GM23248 (cell line): ENCODE results near the gene CDC45. TPM values are rescaled to one million over a fixed set of nuclear protein-coding genes. Genes with fewer than 3 reads are reported as not detected.
"Not testable (repeated sequence)": the region's sequence is repeated elsewhere in the genome, so short reads cannot be mapped to it uniquely, and the experiment has no call there.

Source experiments
- DNase-seq: peaks from one replicate; pipeline ENCODE4 v3.0.0-alpha.2; 2015
- H2AFZ ChIP-seq: fragments of 200-600 bp; sonication (generic); 2 replicates; pipeline ENCODE4 v1.6.1; 2016; ENCODE audit warnings: antibody characterized with exemption
- H3F3A ChIP-seq: fragments of 200-600 bp; sonication (generic); 2 replicates; pipeline ENCODE4 v1.6.1; 2016; ENCODE audit warnings: mild to moderate bottlenecking, antibody characterized with exemption, mixed run types; ENCODE audit not compliant: insufficient read depth
- H3K27ac ChIP-seq: fragments of 200-600 bp; sonication (generic); 2 replicates; pipeline ENCODE4 v1.5.1; 2016; ENCODE audit warnings: mild to moderate bottlenecking
- H3K27me3 ChIP-seq: fragments of 200-600 bp; sonication (generic); replicated peaks from 2 replicates; pipeline ENCODE4 v1.6.1; 2016; ENCODE audit warnings: mild to moderate bottlenecking; ENCODE audit not compliant: insufficient read depth
- H3K36me3 ChIP-seq: fragments of 200-600 bp; sonication (generic); 2 replicates; pipeline ENCODE4 v1.6.1; 2016; ENCODE audit warnings: low read depth, mild to moderate bottlenecking
- H3K4me1 ChIP-seq: fragments of 200-600 bp; sonication (generic); 2 replicates; pipeline ENCODE4 v1.6.1; 2016; ENCODE audit warnings: mild to moderate bottlenecking; ENCODE audit not compliant: insufficient read depth
- H3K4me2 ChIP-seq: fragments of 200-600 bp; sonication (generic); one replicate; pipeline ENCODE4 v1.6.1; 2016; ENCODE audit warnings: mild to moderate bottlenecking; ENCODE audit not compliant: unreplicated experiment
- H3K4me3 ChIP-seq: fragments of 200-600 bp; sonication (generic); 2 replicates; pipeline ENCODE4 v1.5.1; 2016; ENCODE audit warnings: mild to moderate bottlenecking
- H3K79me2 ChIP-seq: fragments of 200-600 bp; sonication (generic); 2 replicates; pipeline ENCODE4 v1.6.1; 2016; ENCODE audit warnings: mild to moderate bottlenecking; ENCODE audit not compliant: insufficient read depth
- H3K9ac ChIP-seq: fragments of 200-600 bp; sonication (generic); 2 replicates; pipeline ENCODE4 v1.6.1; 2016; ENCODE audit warnings: mild to moderate bottlenecking
- H3K9me2 ChIP-seq: fragments of 200-600 bp; sonication (generic); 2 replicates; pipeline ENCODE4 v1.6.1; 2016; ENCODE audit warnings: mixed run types, mild to moderate bottlenecking, moderate library complexity; ENCODE audit not compliant: insufficient read depth
- H3K9me3 ChIP-seq: fragments of 200-600 bp; sonication (generic); one replicate; pipeline ENCODE4 v1.6.1; 2017; ENCODE audit warnings: low read depth
- H4K20me1 ChIP-seq: fragments of 200-600 bp; sonication (generic); 2 replicates; pipeline ENCODE4 v1.6.0; 2016; ENCODE audit not compliant: insufficient read depth
- EZH2 ChIP-seq: fragments of 200-600 bp; sonication (generic); IDR thresholded peaks from 2 replicates; pipeline ENCODE4 v1.6.1; 2018; ENCODE audit warnings: antibody characterized with exemption, mild to moderate bottlenecking; ENCODE audit not compliant: insufficient read depth, poor library complexity, severe bottlenecking
- EZH2phosphoT487 ChIP-seq: fragments of 200-600 bp; sonication (generic); IDR thresholded peaks from 2 replicates; pipeline ENCODE4 v1.6.1; 2018; ENCODE audit warnings: antibody characterized with exemption, moderate library complexity, mild to moderate bottlenecking, low read depth; ENCODE audit not compliant: insufficient read depth
- WGBS, 2 experiments: methylation state at CpG; one replicate each; pipeline ENCODE4 v1.1.6; 2015 to 2017; ENCODE audit warnings: low lambda C conversion rate in 2 of 2, low coverage in 1 of 2; ENCODE audit errors: missing lambda C conversion rate in 2 of 2; 5-methylcytosine and 5-hydroxymethylcytosine counted together
- in situ Hi-C: fragments of 300-500 bp; cut with MboI; formaldehyde crosslinking; loops from 2 replicates; pipeline ENCODE4 v1.15.0; 2020
- polyA plus RNA-seq: library from polyadenylated mRNA; unstranded; fragments of >200 nt; fragmentation: Nextera tagmentation; extraction: Ambion mirVana; gene quantifications from 2 replicates; pipeline ENCODE4 v1.2.1, GENCODE V29; 2016
- total RNA-seq: library from RNA; depleted of rRNA; stranded (reverse); fragments of >200 nt; shearing (Covaris generic); gene quantifications from 2 replicates; pipeline ENCODE4 v1.2.3, GENCODE V29; 2014

The CDC45 gene
- total and polyA plus RNA-seq, 2 experiments from 2014 or later, result 9.5 to 10.1 TPM

GRCh38 chr22:19438298-19438697 lies 41.4 kb upstream of the CDC45 start:
- Histone ChIP-seq H3K27ac (no peak overlapping the region), H3K79me2 (peaks cover 68% of the 10 kb centered on the region), H3K9me2 (no peaks in the 10 kb centered on the region), H3K4me3 (no peak overlapping the region), H3K9me3 (no peaks in the 10 kb centered on the region), H3F3A (peaks cover 6% of the 10 kb centered on the region; the same call in 1 of the 2 replicates), H3K36me3 (no peaks in the 10 kb centered on the region; the same call in 1 of the 2 replicates), H3K4me1 (peaks cover 7% of the 10 kb centered on the region; the same call in 1 of the 2 replicates), H3K4me2 (no peak overlapping the region), H3K9ac (no peak overlapping the region), H3K27me3 (no peaks in the 10 kb centered on the region), H2AFZ (no peak overlapping the region), H4K20me1 (no peaks in the 10 kb centered on the region)
- WGBS, 2 experiments, result 83 to 84% methylated on average over 7 of the region's 7 CpGs
- in situ Hi-C loops, result no loop called here
- no peak for TF ChIP-seq EZH2phosphoT487
- no peak for TF ChIP-seq EZH2
- no peak for DNase-seq

GRCh38 chr22:19440411-19441195 lies 39.1 kb upstream of the CDC45 start:
- Histone ChIP-seq H3K79me2 (peaks cover 74% of the 10 kb centered on the region), H3K9me3 (no peaks in the 10 kb centered on the region), H3K9me2 (no peaks in the 10 kb centered on the region), H3F3A (no peaks in the 10 kb centered on the region), H3K4me3 (no peak overlapping the region), H3K9ac (no peak overlapping the region), H3K36me3 (no peaks in the 10 kb centered on the region; the same call in 1 of the 2 replicates), H2AFZ (no peak overlapping the region), H3K4me1 (no peaks in the 10 kb centered on the region), H3K4me2 (no peak overlapping the region), H3K27ac (no peak overlapping the region), H4K20me1 (no peaks in the 10 kb centered on the region), H3K27me3 (no peaks in the 10 kb centered on the region)
- WGBS, 2 experiments, result 77 to 82% methylated on average over 7 to 8 of the region's 8 CpGs
- in situ Hi-C loops, result no loop called here
- TF ChIP-seq EZH2phosphoT487 (no peak), EZH2 (no peak)
- no peak for DNase-seq

- in situ Hi-C loops, result no loop called here
- no peak for DNase-seq
- Histone ChIP-seq H3K36me3 (no peaks in the 10 kb centered on the region), H3K9ac (no peak overlapping the region), H3K79me2 (peaks cover 85% of the 10 kb centered on the region), H3K4me2 (no peak overlapping the region), H2AFZ (no peak overlapping the region), H4K20me1 (no peaks in the 10 kb centered on the region), H3F3A (no peaks in the 10 kb centered on the region), H3K27ac (no peak overlapping the region), H3K4me1 (no peaks in the 10 kb centered on the region; the same call in 1 of the 2 replicates), H3K9me2 (no peaks in the 10 kb centered on the region), H3K4me3 (no peak overlapping the region), H3K9me3 (no peaks in the 10 kb centered on the region), H3K27me3 (no peaks in the 10 kb centered on the region)
- no peak for TF ChIP-seq EZH2phosphoT487
- TF ChIP-seq EZH2, result no peak
- WGBS, 2 experiments, result 97 to 98% methylated on average over 2 of the region's 2 CpGs
Observed at GRCh38 chr22:19442166-19442565, 37.6 kb upstream of the CDC45 start.

- no peaks in the 10 kb centered on the region for H4K20me1 ChIP-seq
- H3K4me1 ChIP-seq, result peaks cover 3% of the 10 kb centered on the region; the same call in 1 of the 2 replicates
- H3F3A ChIP-seq, result peaks cover 9% of the 10 kb centered on the region; the same call in 1 of the 2 replicates
- TF ChIP-seq EZH2, result no peak
- no peak for TF ChIP-seq EZH2phosphoT487
- DNase-seq, result no peak
- WGBS, 2 experiments, result 71 to 76% methylated on average over 7 of the region's 7 CpGs
- H3K9me3 ChIP-seq, result no peaks in the 10 kb centered on the region
- H3K9me2 ChIP-seq, result no peaks in the 10 kb centered on the region
- no peak overlapping the region for H3K4me3 ChIP-seq
- no peaks in the 10 kb centered on the region for H3K36me3 ChIP-seq
- in situ Hi-C loops, result no loop called here
- no peak overlapping the region for H2AFZ ChIP-seq
- H3K27ac ChIP-seq, result no peak overlapping the region
- H3K9ac ChIP-seq, result no peak overlapping the region
- peaks cover 76% of the 10 kb centered on the region for H3K79me2 ChIP-seq
- no peak overlapping the region for H3K4me2 ChIP-seq
- no peaks in the 10 kb centered on the region for H3K27me3 ChIP-seq
Observed at GRCh38 chr22:19443544-19444211, 36.0 kb upstream of the CDC45 start.

GRCh38 chr22:19445279-19445982 lies 34.3 kb upstream of the CDC45 start:
- H3K4me2 ChIP-seq, H3K27ac ChIP-seq, H2AFZ ChIP-seq, H4K20me1 ChIP-seq, H3K36me3 ChIP-seq, H3K9me2 ChIP-seq, H3K9me3 ChIP-seq, H3K4me1 ChIP-seq, DNase-seq, in situ Hi-C loops, H3K27me3 ChIP-seq, H3K9ac ChIP-seq, H3K4me3 ChIP-seq: not testable (repeated sequence)
- peaks cover 64% of the 10 kb centered on the region for H3K79me2 ChIP-seq
- peaks cover 20% of the 10 kb centered on the region; the same call in 1 of the 2 replicates for H3F3A ChIP-seq
- 80 to 82% methylated on average over 9 of the region's 9 CpGs for WGBS, 2 experiments
